NCI-H2227 treated with DMSO at 0.1 percent for 48 hours (cell line): ENCODE results near the gene PPP1R27.
"Not testable (repeated sequence)": the region's sequence is repeated elsewhere in the genome, so short reads cannot be mapped to it uniquely, and the experiment has no call there.

ENCODE experiments used
- DNase-seq: peaks from one replicate; lab custom pipeline; 2025; lab: John Stamatoyannopoulos, UW

PPP1R27 gene

DNA sequence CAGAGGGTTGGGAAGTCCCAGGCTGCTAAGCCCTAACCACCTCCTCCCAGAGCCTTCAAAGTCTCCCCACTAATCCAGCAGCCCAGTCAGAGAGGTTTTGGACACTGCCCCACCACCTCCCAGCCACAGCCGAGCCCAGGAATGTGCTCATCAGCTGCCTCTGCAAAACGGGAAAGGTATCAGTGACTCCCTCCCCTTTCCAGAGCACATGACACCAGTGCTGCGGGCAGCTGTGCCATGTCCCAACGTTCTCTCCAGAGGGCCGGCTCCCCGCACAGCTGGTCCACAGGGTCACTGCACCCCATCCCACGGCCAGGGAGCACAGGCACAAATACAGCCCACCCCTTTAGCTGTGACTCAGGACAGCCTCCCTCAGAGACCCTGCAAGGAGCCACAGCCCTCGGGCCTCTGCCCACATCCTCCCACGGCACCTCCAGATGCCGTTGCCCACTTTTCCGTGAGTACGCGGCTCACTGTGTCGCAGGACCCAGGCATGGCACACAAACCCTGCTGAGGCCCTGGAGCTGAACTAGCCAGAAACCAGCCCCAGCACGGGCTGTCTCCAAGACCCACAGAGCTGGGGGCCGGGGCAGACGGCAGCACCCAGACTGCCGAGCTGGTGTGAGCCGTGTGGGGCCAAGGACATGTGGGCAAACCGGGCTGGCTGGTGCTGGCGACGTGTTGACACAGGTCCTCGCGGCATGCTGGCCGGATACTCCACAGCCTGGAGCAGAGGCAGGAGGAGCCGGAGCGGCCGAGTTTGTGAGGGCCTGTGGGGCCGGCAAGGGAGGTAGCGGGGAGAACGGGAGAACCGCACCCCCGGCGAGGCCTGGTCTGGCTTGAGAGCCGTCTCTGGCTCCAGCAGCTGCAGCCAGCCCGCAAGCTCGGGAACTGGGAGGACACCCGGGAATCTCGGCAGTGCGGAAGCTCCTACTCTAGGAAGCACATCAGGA, 6.3 kb upstream of the PPP1R27 start:
- DNase-seq: no peak

- not testable (repeated sequence) for DNase-seq
These were observed 5.2 kb upstream of the PPP1R27 start for GRCh38 chr17:81840059-81840458.

- DNase-seq: no peak
These were observed 4.5 kb upstream of the PPP1R27 start for GRCh38 chr17:81839301-81839700.

DNA sequence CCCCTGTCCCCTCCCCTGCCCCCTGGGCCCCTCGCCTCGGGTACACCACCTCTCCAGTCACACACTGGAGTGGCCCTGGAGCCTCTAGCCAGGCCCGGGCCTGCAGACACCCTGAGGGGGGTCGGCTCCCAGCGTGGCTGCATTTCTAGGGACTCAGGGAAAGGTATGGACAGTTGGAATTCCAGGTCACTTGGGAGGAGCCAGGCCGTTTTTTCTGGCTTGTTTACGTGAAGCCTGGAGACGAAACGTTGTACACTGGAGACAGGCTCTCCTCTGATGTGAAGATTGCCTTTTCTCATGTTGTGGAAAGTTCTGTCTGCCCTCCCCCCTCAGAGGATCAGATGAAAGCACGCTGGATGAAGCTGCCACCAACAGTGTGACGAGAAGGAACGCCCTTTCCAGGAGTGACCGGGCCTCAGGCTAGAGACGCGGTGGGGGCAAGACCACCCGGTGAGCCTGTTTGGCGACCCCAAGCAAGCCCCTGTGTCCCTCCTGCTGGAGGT, 4.0 kb upstream of the PPP1R27 start:
- no peak for DNase-seq

GRCh38 chr17:81837641-81838040, 2.8 kb upstream of the PPP1R27 start:
- no peak for DNase-seq

GRCh38 chr17:81833921-81834830, 674 bp downstream of the PPP1R27 start:
- DNase-seq: no peak

- peak; percentile 92 for DNase-seq
These were observed 1.5 kb downstream of the PPP1R27 start, which contains the start of gene MCRIP1 for GRCh38 chr17:81833160-81833920. MCRIP1 (minus strand) TSS chr17:81833291; CDS start chr17:81824506, 8,785 bp downstream.

DNA sequence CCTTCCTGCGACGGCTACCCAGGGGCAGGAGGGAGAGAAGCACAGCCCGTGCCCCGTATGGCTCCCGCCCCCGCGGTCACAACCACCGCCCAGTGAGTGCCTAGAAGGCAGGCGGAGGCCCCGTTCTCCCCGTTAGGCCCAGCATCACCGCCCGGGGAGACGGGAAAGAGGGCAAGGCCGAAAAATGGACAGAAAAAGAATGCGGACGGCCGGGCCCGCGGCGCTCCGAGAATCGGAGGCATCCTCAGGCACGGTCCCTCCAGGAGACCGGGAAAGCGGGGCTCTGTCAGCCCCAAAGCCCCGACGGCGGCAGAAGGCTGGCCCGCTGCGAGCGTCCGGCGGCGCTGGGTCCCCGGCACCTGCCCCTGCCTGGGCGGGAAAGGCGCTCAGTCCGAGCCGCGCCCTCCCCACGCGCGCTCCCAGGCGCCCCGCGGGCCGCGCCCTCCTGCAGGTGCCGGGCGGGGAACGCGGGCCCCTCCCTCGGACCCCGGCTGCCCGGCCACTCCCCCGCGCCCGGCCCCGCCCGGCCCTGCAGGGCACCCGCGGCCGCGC, 2.2 kb downstream of the PPP1R27 start:
- no peak for DNase-seq

- no peak for DNase-seq
These were observed 2.8 kb downstream of the PPP1R27 start for GRCh38 chr17:81831957-81832607.

DNA sequence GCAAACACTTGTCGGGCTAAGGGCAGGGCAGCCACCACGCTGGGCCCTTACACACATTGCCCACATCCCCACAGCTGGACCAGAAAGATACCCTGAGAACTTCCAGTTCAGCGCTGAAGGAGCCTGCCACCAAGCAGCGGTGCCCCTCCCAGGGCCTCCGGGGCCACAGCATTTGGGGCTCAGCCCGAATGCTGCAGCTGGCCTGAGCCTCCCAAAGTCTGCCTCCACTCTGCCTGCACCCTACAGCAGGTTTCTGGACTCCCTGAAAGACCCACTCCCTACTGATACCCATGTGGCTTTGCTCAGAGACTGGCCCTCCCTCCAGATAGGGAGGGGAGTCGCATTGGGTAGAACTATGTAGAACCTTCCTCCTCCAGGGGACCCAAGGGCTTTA, 3.3 kb downstream of the PPP1R27 start:
- DNase-seq: no peak

GRCh38 chr17:81829858-81830257, 5.0 kb downstream of the PPP1R27 start:
- no peak for DNase-seq

DNA sequence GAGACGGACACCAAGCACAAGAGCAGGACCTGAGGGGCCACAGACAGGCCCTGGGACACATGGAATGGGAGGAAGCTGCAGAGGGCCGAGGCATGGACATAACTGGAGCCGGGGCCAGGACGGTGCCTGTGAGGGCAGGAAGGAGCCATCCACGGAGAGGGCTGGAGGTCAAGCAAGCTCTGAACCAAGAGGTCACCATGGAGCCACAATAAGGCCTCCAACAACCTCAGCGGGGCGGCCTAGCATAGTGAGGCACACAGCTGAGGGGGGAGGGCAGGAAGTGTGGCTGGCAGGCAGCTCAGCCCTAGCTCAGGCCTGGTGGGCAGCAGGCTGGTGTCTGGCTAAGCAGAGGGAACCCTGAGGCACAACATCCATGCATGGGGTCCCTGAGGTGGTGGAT, 6.2 kb downstream of the PPP1R27 start:
- DNase-seq: no peak

DNA sequence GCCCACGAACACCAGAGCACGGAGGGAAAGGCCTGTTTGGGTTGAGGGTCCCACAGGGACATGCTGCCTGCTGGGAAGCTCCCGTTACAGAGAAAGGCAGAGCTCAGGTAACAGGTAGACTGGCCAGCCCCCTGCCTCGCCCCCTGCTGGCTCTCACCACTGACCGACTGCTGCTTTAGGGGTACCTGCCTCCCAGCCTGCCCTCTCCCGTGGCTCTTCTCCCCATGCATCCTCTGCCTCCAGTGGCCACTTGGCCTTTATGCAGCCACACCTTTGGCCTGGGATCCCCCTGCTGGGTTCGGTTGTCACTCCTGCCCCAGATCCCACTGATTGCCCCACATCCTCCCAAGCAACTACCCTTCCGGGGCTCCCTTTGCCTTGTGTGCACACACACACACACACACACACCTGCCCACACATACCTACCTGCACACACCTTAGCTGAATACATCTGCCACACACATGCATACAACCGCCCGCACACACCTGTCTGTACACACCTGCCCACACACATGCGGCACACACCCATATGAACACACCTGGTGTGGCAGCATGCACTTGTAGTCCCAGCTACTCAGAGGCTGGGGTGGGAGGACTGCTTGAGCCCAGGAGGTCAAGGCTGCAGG, 8.9 kb downstream of the PPP1R27 start:
- DNase-seq: no peak

DNA sequence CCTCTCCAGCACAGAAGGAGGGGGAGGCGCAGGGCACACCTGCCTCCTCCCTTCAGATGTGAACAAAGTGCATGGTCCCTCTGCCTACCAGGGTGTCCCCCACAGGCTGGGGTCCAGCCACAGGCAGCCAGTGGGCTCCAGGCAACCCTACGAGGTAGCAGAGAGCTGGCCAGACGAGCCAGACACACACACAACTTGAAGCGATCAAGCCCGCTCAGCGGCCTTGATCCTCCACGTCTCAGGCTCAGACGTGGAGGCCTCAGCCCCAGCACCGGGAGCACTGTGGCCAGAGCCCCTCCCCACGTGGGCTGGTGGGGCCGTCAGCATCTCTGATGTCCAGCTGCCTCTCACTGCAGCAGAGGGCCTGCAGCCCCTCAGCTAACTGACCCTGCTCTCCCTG, 10.3 kb downstream of the PPP1R27 start:
- DNase-seq: no peak

GRCh38 chr17:81823820-81824550, 10.9 kb downstream of the PPP1R27 start:
- no peak for DNase-seq

GRCh38 chr17:81822996-81823819, 11.6 kb downstream of the PPP1R27 start:
- DNase-seq: no peak

- no peak for DNase-seq
These were observed 12.6 kb downstream of the PPP1R27 start for GRCh38 chr17:81822312-81822637.

- DNase-seq: no peak
These were observed 13.1 kb downstream of the PPP1R27 start for GRCh38 chr17:81821603-81822311.
